NCI-H1417 treated with DMSO at 0.1 percent for 48 hours (cell line): ENCODE data around the gene DNAAF9.
"Not testable (repeated sequence)": the region's sequence is repeated elsewhere in the genome, so short reads cannot be mapped to it uniquely, and the experiment has no call there.

Experiments used
- DNase-seq: peaks from one replicate; lab custom pipeline; 2025; lab: John Stamatoyannopoulos, UW

Gene DNAAF9

DNA sequence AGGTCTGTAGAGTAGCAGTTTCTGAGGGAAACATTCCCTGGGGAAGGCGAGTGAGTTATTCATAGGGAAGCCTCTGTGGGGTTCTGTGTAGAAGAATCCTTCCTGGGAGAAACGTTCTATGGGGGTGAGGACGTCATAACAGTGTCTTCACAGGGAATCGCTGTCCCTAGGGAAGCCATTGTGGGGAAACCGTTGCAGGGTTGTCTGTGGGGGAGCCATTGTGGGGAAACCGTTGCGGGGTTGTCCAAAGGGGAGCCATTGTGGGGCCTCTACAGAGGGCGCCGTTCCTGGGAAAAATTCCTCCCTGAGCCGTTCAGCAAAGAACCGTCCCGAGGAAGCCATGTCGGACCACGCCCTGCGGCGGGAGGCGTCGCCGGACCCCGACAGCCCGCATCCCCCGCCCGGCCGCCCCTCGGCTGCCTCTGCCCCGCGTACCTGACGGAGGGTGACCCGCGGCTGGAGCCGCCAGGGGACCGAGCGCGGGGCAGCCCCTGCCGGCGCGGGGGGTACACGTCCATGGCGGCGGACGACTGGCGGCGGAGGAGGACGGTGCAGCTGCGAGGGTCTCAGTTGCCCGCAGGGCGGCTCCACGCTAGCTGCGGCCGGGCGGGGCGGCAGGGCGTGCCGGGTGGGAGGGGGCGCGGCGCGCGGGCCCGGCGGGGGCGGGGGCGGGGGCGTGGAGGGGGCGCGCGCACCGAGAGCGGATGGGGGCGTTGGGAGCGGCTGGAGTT lies at the start of gene DNAAF9:
TSS of gene DNAAF9 (minus strand) at position 630 of the 731 bp plus-strand sequence. CDS start at position 518, 112 bp downstream.
- DNase-seq: peak; percentile 6

DNA sequence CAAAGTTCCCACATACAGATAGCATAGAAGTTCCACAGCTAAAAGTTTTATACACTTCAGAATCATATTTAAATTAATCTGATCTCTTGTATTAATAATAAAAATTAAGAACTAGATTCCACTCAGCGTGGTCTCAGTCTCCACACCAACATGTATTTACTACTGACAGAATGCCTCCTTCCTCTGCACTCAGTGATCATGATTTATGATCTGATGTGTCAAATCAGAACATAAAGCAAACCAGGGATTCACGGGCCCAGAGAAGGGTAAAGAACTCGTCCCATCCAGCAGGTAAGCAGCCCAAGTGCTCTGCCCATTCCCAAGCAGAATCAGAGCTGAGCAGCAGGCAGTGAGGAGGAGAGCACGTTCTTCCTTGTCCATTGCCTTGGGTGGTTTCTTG lies 49.2 kb upstream of the DNAAF9 start:
- no peak for DNase-seq

DNA sequence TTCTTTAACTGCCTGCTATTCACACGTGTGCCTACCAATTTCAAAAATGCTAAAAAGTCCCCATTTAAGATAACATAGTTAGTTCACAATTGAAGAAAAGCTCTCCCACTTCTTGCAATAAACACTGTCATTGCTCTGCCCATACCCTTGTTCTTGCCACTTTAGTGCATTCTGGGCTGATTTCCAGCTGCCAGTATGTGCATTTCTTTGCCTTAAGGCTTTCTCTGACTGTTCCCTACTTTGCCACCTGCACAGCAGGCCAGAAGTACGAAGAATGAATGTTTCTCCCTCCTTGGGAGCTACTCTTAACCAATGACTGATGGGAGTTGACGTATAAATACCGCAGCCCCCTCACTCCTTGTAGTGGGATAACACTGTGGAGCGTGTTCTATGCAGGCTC lies 47.4 kb upstream of the DNAAF9 start:
- DNase-seq: no peak

DNA sequence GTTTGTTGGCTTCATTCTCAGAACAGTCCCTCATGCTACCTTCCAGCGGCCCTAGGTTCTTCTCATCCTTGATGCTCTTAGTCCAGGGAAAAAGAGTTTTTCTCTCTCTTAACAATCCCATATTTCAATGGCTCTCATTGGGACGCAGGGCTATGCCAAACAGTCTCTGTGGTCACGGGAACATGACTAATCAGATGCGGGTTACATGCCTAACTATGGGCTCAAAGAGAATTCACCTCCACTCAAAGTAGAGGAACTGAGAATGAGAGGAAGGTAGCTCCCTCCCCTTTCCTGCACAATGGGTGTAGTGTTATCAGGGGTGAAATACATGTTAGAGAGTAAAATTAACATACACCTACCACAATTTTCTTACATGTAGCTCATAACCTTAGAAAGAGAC lies 45.2 kb upstream of the DNAAF9 start:
- DNase-seq: no peak

DNA sequence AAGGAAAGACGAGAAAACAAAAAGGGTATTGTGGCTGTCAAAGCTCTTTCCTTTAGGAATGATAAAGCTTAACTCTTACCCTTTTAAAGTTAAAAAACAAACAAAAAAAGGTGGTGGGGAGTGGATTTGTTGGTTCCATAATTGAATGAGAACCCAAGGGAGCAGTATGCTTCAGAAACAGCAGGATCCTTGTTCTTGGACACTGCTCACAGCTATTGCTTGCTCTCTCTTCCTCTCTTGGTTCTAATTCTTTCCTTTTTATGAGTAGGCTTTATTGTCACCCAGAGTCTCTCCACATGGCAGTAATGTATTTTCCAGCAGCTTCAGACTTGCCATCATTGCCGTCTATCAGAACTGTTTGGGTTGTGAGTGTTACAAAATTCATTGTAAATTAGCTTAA lies 44.7 kb upstream of the DNAAF9 start:
- DNase-seq: no peak

DNA sequence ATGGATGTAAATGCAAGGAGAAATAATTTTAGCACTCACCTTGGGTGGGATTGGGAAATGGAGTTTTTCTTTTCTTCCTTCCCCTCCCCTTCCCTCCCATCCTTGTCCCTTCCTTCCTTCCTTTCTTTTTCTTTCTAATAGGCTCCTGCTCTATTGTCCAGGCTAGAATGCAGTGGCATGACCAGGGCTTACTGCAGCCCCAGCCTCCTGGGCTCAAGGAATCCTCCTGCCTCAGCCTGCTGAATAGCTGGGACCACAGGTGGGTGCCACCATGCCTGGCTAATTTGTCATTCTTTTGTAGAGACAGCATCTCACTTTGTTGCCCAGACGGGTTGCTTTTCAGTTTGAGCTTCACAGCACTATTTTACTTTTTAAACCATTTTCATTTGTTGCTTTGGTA lies 41.9 kb upstream of the DNAAF9 start:
- DNase-seq: no peak

DNA sequence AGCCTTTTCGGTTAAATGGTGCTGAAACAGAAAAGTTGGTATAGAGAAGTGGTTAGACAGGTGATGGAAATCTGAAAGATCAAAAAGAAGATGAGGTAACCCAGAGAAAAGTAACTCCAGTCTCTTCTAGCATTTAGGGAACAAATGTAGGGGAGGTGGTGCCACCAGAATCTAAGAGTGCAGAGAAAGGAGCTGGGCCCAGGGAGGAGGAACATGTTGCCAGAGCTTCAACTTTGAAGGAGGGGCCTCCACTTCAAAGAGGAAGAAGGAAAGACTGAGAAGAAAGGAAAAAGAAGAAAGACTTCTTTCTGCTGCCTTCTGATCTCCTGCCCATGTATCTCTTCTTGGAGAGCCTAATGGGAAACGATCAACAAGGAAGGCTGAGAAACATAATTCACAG lies 39.9 kb upstream of the DNAAF9 start:
- DNase-seq: no peak

DNA sequence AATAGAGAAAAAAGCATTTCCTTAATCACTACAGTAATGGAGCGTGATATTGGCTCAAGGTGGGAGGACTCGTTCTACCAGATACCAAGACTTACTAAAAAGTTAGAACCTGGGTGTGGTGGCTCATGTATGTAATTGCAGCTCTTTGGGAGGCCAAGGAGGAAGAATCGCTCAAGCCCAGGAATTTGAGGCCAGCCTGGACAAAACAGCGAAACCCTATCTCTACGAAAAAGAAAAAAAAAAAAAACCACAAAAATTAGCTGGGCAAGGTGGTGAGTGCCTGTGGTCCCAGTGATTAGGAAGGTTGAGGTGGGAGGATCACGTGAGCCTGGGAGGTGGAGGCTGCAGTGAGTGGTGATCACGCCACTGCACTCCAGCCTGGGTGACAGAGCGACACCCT lies 39.3 kb upstream of the DNAAF9 start:
- DNase-seq: no peak

DNA sequence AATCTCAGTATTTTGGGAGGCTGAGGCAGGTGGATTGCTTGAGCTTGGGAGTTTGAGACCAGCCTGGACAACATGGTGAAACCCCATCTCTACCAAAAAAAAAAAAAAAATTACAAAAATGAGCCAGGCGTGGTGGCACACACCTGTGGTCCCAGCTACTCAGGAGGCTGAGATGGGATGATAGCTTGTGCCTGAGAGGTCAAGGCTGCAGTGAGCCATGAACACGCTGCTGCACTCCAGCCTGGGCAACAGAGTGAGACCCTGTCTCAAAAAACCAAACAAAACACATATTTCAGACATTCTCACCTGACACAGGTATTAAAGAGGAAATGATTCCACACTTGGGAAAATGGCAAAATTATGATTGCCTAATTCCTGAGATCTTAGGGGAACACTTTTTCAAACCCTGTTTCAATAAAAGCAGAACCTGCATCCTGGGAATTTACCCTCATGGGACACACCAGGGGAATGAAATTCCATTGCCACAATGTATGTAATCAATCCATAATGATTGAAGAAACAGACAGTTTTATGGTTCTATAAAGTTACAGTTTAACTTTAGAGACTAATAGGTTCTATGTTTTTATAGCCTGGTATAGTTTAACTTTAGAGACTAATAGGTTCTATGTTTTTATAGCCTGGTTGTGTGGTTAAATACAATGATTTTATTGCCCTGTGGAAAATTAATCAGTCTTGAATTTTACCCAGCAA lies 29.6 kb upstream of the DNAAF9 start:
- DNase-seq: no peak

DNA sequence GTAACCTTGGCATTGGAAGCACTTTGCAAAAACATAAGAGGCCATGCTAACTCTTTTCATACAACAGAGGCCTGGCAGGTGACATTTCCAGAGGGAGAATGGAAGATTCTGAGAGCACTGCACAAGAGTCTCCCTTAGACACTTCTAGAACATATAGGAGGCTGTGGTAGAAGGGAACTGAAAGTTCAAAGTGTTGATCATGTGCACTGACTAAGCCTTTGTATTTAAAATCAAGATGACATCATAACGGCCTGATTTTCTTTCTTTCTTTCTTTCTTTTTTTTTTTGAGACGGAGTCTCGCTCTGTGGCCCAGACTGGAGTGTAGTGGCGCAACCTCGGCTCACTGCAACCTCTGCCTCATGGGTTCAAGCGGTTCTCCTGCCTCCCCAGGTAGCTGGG lies 26.8 kb upstream of the DNAAF9 start:
- no peak for DNase-seq

DNA sequence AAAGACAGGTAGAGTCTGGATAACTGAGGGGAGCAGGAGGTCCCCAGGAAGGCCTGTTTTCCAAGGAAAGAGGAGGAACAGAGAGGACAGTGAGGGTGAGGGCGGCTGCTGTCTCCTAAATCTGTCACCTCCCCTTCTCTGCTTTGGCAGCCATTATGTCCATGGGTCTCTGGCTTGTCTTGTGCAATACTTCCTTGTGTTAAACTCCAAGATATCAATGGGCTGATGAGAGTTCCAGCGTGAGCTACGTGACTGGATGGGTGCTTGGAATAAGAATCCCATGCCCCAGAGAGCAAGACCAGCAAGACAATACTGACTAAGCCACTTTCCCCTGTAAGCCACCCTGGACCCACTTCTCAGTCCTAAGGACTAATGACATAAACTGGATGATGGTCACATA lies 26.3 kb upstream of the DNAAF9 start:
- no peak for DNase-seq

DNA sequence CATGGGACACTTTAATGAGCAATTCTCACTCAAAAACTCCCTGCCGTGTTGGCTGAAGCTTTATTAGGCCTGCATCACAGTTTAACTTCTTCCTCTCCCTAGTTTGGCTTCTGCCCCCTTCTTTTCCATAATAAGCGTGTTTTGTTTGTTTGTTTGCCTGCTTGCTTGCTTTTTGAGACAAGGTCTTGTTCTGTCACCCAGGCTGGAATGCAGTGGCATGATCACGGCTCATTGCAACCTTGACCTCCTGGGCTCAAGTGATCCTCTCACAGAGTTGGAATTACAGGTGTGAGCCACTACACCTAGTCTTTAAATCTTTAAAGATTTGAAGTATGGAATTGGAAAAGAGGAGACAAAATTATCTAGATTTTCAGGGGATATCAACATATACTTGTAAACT lies 25.4 kb upstream of the DNAAF9 start:
- DNase-seq: no peak

DNA sequence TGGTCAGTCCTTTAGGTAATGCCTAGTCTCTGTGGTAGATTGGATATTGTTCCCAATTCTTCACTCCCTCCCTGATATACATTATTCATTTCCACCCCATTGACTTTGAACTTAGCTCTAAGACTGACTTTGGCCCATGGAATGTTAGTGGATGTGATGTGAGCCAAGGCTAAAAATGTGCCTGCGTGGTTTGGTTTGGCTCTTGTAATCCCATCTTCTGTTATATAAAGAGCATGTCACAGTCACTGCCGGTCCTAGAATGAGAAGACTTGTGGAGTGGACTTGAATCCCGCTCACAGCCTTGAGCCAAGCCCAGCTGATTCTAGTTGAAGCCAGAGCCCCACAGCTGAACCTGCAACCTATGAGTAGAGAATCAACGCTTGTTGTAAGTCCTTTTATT lies 23.6 kb upstream of the DNAAF9 start:
- DNase-seq: no peak

DNA sequence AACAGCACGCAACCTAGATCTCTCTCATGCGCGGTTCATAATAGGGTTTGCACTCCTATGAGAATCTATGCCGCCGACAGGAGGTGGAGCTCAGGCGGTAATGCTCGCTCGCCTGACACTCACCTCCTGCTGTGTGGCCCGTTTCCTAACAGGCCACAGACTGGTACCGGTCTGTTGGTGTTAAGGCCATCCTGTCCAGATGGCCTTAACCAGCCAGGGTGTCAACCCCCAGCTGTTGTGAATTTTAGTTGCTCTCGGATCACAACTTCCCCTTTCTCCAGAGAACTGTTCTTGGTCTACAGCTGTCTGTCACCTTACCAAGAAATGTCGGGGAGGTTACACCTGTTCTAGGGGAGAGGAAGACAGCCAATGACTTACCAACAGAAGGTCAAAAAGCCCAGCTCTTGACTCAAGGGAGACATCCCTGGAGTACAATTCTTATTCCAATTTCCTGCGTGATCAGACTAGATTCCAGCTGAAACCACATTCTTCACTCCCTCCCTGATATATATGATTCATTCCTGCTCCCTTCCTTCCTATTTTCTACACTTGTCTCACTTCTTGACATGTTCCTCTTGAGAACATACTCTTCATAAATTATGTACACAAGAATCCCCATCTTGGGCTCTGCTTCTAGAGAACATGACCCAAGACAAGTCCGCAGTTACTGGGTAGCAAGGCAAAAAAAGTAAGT lies 23.1 kb upstream of the DNAAF9 start:
- DNase-seq: no peak

DNA sequence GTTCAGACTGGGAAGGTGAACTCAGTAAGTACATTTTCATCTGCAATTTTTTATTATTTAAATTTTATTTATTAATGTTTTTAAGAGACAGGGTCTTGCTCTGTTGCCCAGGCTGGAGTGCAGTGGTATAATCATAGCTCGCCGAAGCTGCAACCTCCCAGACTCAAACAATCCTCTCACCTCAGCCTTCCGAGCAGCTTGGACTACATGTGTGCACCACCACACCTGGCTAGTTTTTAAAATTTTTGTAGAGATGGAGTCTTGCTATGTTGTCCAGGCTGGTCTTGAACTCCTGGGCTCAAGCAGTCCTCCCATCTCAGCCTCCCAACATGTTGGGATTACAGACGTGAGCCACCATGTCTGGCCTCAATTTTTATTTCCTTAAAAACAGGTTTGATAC lies 19.3 kb upstream of the DNAAF9 start:
- DNase-seq: not testable (repeated sequence)

DNA sequence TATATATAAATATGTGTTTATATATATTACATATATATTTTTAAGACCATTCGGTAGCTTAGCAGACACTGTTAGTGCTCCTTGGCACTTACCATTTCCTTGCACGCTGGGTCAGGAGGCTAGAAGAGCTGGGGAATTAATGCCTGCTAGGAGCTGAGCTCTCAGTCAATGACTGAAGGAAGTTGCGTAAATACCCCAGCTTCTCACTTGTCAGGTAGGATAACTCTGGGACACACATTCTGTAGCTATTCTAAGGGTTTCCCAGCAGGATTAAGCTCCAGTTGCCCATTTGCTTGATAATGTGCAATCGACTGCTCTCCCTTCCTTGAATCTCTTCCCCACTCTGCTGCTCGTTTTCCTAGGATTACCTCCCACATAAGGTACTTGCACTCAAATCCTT lies 15.7 kb upstream of the DNAAF9 start:
- DNase-seq: no peak

DNA sequence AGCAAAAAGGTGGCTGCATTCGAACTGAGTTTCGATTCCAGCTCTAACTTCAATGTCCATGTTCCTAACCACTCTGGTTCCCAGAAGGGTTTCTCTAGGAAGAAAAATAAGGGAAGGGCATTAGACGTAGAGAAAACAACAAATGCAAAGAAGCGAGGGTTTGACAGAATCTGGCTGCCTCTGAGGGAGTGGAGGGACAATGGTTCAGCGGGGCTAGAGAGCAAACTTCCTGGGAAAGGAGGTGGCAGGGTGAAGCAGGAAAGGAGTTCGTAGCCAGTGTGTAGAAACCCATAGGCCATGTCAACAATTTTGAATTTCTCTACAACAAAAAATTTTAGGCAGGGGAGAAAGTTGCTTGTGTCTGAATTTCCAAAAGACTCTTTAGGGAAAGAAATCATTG lies 14.5 kb upstream of the DNAAF9 start:
- DNase-seq: no peak

DNA sequence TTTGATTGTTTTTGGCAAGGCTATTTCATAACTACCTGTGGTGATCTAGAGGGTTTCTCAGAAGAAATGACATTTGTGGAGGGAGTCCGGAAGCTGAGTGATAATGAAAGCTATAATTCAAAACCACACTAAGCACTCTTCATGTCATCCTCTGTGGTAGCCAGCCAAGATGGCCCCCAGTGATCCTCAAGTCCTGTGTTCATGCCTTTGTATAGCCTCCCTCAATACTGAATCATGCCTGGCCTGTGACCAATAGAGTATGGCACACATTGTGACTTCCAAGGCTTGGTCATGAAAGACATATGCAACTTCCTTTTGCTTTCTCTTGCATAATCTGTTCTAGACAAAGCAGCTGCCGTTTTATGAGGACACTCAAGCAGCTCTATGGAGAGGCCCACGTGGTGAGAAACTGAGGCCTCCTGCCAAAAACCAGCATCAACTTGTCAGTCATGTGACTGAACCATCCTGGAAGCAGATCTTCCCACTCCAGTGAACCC lies 12.8 kb upstream of the DNAAF9 start:
- DNase-seq: no peak

DNA sequence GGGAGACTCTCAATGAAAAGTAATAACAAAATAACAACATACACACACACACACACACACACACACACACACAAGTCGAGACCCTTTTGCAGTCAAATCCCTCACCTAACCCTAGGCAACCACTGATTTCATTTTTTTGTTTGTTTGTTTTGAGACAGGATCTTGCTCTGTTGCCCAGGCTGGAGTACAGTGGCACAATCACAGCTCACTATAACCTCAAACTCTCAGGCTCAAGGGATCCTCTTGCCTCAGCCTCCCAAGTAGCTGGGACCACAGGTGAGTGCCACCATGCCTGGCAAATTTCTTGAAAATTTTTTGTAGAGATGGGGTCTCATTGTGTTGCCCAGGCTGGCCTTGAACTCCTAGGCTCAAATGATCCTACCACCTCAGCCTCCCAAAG lies 10.7 kb upstream of the DNAAF9 start:
- not testable (repeated sequence) for DNase-seq

DNA sequence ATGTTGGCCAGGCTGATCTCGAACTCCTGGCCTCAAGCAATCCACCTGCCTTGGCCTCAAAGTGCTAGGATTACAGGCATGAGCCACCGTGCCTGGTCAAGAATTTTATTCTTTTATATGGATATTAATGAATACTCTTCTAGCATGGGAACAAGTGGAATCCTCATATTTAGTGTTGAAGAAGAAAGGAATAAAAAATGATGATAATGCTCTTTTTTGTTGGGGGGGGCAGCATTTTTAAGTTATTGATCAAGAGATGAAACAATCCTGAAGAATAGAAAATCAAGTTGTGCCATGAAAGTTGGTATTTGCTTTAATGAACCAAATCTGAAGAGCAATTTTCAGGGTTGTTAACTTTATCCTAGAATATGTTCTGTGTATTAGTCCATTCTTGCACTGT lies 6.7 kb upstream of the DNAAF9 start:
- DNase-seq: no peak

DNA sequence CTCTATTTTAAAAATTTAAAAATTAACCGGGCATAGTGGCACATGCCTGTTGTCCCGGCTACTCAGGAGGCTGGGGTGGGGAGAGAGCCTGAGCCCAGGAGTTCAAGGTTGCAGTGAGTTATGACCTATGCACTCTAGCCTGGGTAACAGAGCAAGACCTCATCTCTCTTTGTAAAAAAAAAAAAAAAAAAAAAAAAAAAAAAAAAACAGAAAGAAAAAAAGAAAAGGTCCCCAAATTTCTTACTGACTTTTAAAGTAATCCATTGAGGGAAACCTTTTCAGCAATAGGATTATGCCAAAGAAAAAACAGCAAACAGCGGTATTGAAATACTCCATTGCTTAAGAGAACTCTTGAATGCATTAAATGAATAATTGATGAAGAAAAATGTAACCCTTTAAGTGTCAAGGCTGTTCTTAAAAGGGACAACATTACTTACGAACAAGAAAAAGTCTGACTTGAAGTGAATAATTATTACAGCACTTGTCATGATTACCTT lies 6.0 kb upstream of the DNAAF9 start:
- DNase-seq: no peak

DNA sequence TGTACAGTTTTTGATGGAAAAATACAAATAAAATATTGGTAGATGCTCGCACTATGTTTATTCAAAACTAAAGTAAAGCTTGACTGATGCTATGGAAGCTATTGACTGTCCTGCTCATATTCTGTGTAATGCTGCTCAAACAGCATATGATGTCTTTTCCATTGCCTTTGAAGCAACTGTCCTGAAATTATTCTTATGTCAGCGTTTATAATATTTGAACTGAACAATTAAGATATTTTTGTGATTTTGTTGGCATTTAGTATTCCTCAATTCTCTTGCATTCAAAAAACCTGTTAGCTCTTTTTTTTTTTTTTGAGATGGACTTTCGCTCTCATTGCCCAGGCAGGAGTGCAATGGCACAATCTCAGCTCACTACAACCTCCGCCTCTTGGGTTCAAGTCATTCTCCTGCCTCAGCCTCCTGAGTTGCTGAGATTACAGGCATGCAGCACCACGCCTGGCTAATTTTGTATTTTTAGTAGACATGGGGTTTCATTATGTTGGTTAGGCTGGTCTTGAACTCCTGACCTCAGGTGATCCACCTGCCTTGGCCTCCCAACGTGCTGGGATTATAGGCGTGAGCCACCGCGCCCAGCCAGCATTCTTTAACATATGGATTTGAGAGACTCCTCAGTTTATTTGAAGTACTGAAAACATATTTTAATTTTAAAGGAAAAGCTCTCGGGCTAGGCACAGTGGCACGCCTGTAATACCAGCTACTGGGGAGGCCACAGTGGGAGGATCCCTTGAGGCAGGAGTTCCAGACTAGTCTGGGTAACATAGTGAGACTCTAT lies 5.3 kb upstream of the DNAAF9 start:
- DNase-seq: no peak
